ENCODE data around the gene KAZN.

- no peak for TF ChIP-seq CTCF (conservative IDR thresholded peaks at IDR 0.05; ENCODE audit: low read length)
- no peak for TF ChIP-seq EZH2phosphoT487 (IDR thresholded peaks at IDR 0.05; ENCODE audit: borderline replicate concordance)
These were observed 395.7 kb downstream of the KAZN start for GRCh38 chr1:14994148-14994547.
